Parathyroid adenoma (tissue), 2 donors: ENCODE results near the gene MCC.

Experiments
- H2AFZ ChIP-seq: fragments of 300-600 bp; sonication (generic); one replicate; pipeline ENCODE4 v1.7.0; 2017; ENCODE audit warnings: antibody characterized with exemption, mild to moderate bottlenecking
- H3K27ac ChIP-seq: fragments of 300-600 bp; sonication (generic); one replicate; pipeline ENCODE4 v1.7.0; 2017
- H3K27me3 ChIP-seq: fragments of 300-600 bp; sonication (generic); one replicate; pipeline ENCODE4 v1.7.0; 2017; ENCODE audit warnings: low read length; ENCODE audit not compliant: control insufficient read depth, insufficient read depth
- H3K36me3 ChIP-seq: fragments of 300-600 bp; sonication (generic); one replicate; pipeline ENCODE4 v1.7.0; 2017; ENCODE audit warnings: low read length; ENCODE audit not compliant: control insufficient read depth, insufficient read depth
- H3K4me1 ChIP-seq: fragments of 300-600 bp; sonication (generic); one replicate; pipeline ENCODE4 v1.7.0; 2017; ENCODE audit warnings: control low read depth
- H3K4me2 ChIP-seq: fragments of 300-600 bp; sonication (generic); one replicate; pipeline ENCODE4 v1.7.0; 2017; ENCODE audit warnings: low read length
- H3K4me3 ChIP-seq: fragments of 300-600 bp; sonication (generic); one replicate; pipeline ENCODE4 v1.7.0; 2017; ENCODE audit warnings: low read depth, low read length
- H3K79me2 ChIP-seq: fragments of 300-600 bp; sonication (generic); one replicate; pipeline ENCODE4 v1.7.0; 2017; ENCODE audit warnings: control low read depth
- H3K9ac ChIP-seq: fragments of 300-600 bp; sonication (generic); one replicate; pipeline ENCODE4 v1.7.0; 2017; ENCODE audit warnings: mild to moderate bottlenecking
- H3K9me3 ChIP-seq: fragments of 300-600 bp; sonication (generic); one replicate; pipeline ENCODE4 v1.7.0; 2017; ENCODE audit warnings: low read length; ENCODE audit not compliant: control insufficient read depth
- CTCF ChIP-seq: fragments of 300-600 bp; sonication (generic); IDR thresholded peaks from one replicate; pipeline ENCODE4 v1.7.0; 2017; ENCODE audit warnings: antibody characterized with exemption, mild to moderate bottlenecking
- donor health status: primary hyperparathyroidism.

MCC gene

GRCh38 chr5:113382731-113383130 is 105.5 kb downstream of the MCC start:
- no peaks in the 10 kb centered on the region for H3K27me3 ChIP-seq
- H2AFZ ChIP-seq, result no peak overlapping the region
- no peak overlapping the region for H3K9ac ChIP-seq
- H3K36me3 ChIP-seq, result no peaks in the 10 kb centered on the region
- no peaks in the 10 kb centered on the region for H3K9me3 ChIP-seq
- no peaks in the 10 kb centered on the region for H3K79me2 ChIP-seq
- no peak overlapping the region for H3K27ac ChIP-seq
- H3K4me2 ChIP-seq, result no peak overlapping the region
- no peaks in the 10 kb centered on the region for H3K4me1 ChIP-seq
- no peak overlapping the region for H3K4me3 ChIP-seq
- no peak for TF ChIP-seq CTCF

- Histone ChIP-seq H3K9ac (no peak overlapping the region), H3K36me3 (no peaks in the 10 kb centered on the region), H3K9me3 (no peaks in the 10 kb centered on the region), H3K4me3 (no peak overlapping the region), H3K27me3 (no peaks in the 10 kb centered on the region), H2AFZ (no peak overlapping the region), H3K4me1 (no peaks in the 10 kb centered on the region), H3K27ac (no peak overlapping the region), H3K4me2 (no peak overlapping the region), H3K79me2 (no peaks in the 10 kb centered on the region)
- no peak for TF ChIP-seq CTCF
Measured at GRCh38 chr5:113381791-113382190, 106.5 kb downstream of the MCC start.

GRCh38 chr5:113380807-113381326 is 107.4 kb downstream of the MCC start:
- H3K36me3 ChIP-seq, result no peaks in the 10 kb centered on the region

GRCh38 chr5:113379936-113380806 is 108.1 kb downstream of the MCC start:
- Histone ChIP-seq H3K4me3 (no peak overlapping the region), H2AFZ (no peak overlapping the region), H3K9me3 (no peaks in the 10 kb centered on the region), H3K79me2 (no peaks in the 10 kb centered on the region), H3K27ac (no peak overlapping the region), H3K4me1 (no peaks in the 10 kb centered on the region), H3K4me2 (no peak overlapping the region), H3K36me3 (no peaks in the 10 kb centered on the region), H3K27me3 (no peaks in the 10 kb centered on the region), H3K9ac (no peak overlapping the region)
- no peak for TF ChIP-seq CTCF

More at GRCh38 chr5:113380807-113381326, 107.4 kb downstream of the MCC start:
- H3K27ac ChIP-seq, result no peak overlapping the region
- H3K9me3 ChIP-seq, result no peaks in the 10 kb centered on the region
- no peak overlapping the region for H2AFZ ChIP-seq
- no peak for TF ChIP-seq CTCF
- no peak overlapping the region for H3K9ac ChIP-seq
- H3K4me1 ChIP-seq, result no peaks in the 10 kb centered on the region
- H3K4me3 ChIP-seq, result no peak overlapping the region
- H3K27me3 ChIP-seq, result no peaks in the 10 kb centered on the region
- no peak overlapping the region for H3K4me2 ChIP-seq
- H3K79me2 ChIP-seq, result no peaks in the 10 kb centered on the region
